GM23338 (cell line): ENCODE data around the gene ADGRB2.

ENCODE experiments used
- CREB1 ChIP-seq: fragments of 250-450 bp; sonication (Bioruptor Pico); IDR thresholded peaks from 2 replicates; pipeline ENCODE4 v1.5.0; 2020; ENCODE audit warnings: low read depth, mild to moderate bottlenecking, moderate library complexity
- CTCF ChIP-seq, 2 experiments: fragments of 200-600 bp in 1 of 2; sonication (generic) in 1 of 2; conservative IDR thresholded peaks; 2 replicates each; pipeline versions ENCODE4 v1.5.1 to v1.6.1; 2016 to 2017; ENCODE audit warnings: antibody characterized with exemption in 2 of 2, low read depth in 2 of 2, mild to moderate bottlenecking in 2 of 2, moderate library complexity in 1 of 2
- ETS1 ChIP-seq: IDR thresholded peaks from 2 replicates; pipeline ENCODE4 v1.6.1; 2016; ENCODE audit warnings: antibody characterized with exemption
- EZH2 ChIP-seq: fragments of 200-600 bp; sonication (generic); IDR thresholded peaks from one replicate; pipeline ENCODE4 v1.8.0; 2017; ENCODE audit warnings: antibody characterized with exemption, mild to moderate bottlenecking, low read depth; ENCODE audit not compliant: unreplicated experiment
- EZH2phosphoT487 ChIP-seq: fragments of 200-600 bp; sonication (generic); IDR thresholded peaks from one replicate; pipeline ENCODE4 v1.8.1; 2018; ENCODE audit warnings: antibody characterized with exemption; ENCODE audit not compliant: unreplicated experiment
- JUNB ChIP-seq: IDR thresholded peaks from one replicate; pipeline ENCODE4 v1.6.1; 2016; ENCODE audit warnings: antibody characterized with exemption; ENCODE audit not compliant: unreplicated experiment
- NANOG ChIP-seq: IDR thresholded peaks from 2 replicates; pipeline ENCODE4 v1.6.1; 2016; ENCODE audit warnings: antibody characterized with exemption, borderline replicate concordance
- POLR2AphosphoS5 ChIP-seq: IDR thresholded peaks from 2 replicates; pipeline ENCODE4 v1.6.1; 2016; ENCODE audit warnings: antibody characterized with exemption, low read depth
- REST ChIP-seq: IDR thresholded peaks from one replicate; pipeline ENCODE4 v1.6.1; 2018; ENCODE audit warnings: antibody characterized with exemption; ENCODE audit not compliant: unreplicated experiment
- STAT1 ChIP-seq: IDR thresholded peaks from one replicate; pipeline ENCODE4 v1.6.1; 2016; ENCODE audit warnings: antibody characterized with exemption; ENCODE audit not compliant: unreplicated experiment
- ZNF114 ChIP-seq: fragments of 250-450 bp; sonication (Bioruptor Pico); IDR thresholded peaks from 2 replicates; pipeline ENCODE4 v1.5.0; 2020; ENCODE audit warnings: mild to moderate bottlenecking, moderate library complexity
- ZNF462 ChIP-seq: fragments of 250-450 bp; sonication (Bioruptor Pico); IDR thresholded peaks from 2 replicates; pipeline ENCODE4 v1.5.0; 2020; ENCODE audit warnings: mild to moderate bottlenecking, moderate library complexity

- TF ChIP-seq CTCF (conservative IDR thresholded peaks at IDR 0.05; ENCODE audit: low read depth in 2 of 2) (no peak), EZH2 (no peak), STAT1 (no peak), JUNB (no peak), POLR2AphosphoS5 (no peak), REST (no peak), EZH2phosphoT487 (no peak), ZNF114 (CRISPR knock-in tag) (no peak), CREB1 (CRISPR knock-in tag) (no peak), NANOG (no peak), ZNF462 (no peak), ETS1 (no peak)
Measured at GRCh38 chr1:31746687-31747086, 17.5 kb downstream of the ADGRB2 start.
